SK-N-SH treated with all-trans-retinoic acid at 6 μM for 48 hours (cell line): ENCODE data around the gene DDX39A.
"Not testable (repeated sequence)": the region's sequence is repeated elsewhere in the genome, so short reads cannot be mapped to it uniquely, and the experiment has no call there.

Experiments used
- ATAC-seq: fragments of 200-7000 bp; cut with Tn5 transposase; 3 replicates; pipeline ENCODE4 v1.9.1; 2020; ENCODE audit warnings: mild to moderate bottlenecking, moderate library complexity
- ARNTL ChIP-seq: fragments of 450-650 bp; formaldehyde crosslinking; IDR thresholded peaks from 2 replicates; pipeline ENCODE4 v1.5.0; 2020; ENCODE audit warnings: low read depth, mild to moderate bottlenecking, moderate library complexity, borderline replicate concordance
- BACH2 ChIP-seq: fragments of 250-450 bp; sonication (Bioruptor Pico); IDR thresholded peaks from 2 replicates; pipeline ENCODE4 v1.9.0; 2021; ENCODE audit warnings: mild to moderate bottlenecking, borderline replicate concordance
- CREB5 ChIP-seq: fragments of 250-450 bp; sonication (Bioruptor Pico); IDR thresholded peaks from 2 replicates; pipeline ENCODE4 v1.5.1; 2020; ENCODE audit warnings: low read depth, mild to moderate bottlenecking, moderate library complexity
- CSDC2 ChIP-seq: fragments of 250-450 bp; sonication (Bioruptor Pico); IDR thresholded peaks from 2 replicates; pipeline ENCODE4 v1.5.0; 2020; ENCODE audit warnings: mild to moderate bottlenecking, moderate library complexity
- ESRRG ChIP-seq: fragments of 250-450 bp; sonication (Bioruptor Pico); IDR thresholded peaks from 2 replicates; pipeline ENCODE4 v1.6.1; 2021; ENCODE audit warnings: mild to moderate bottlenecking
- GLIS3 ChIP-seq: fragments of 250-450 bp; sonication (Bioruptor Pico); IDR thresholded peaks from 2 replicates; pipeline ENCODE4 v1.5.0; 2020; ENCODE audit warnings: mild to moderate bottlenecking, moderate library complexity
- ISL1 ChIP-seq: fragments of 250-450 bp; sonication (Bioruptor Pico); IDR thresholded peaks from 2 replicates; pipeline ENCODE4 v2.1.2; 2022; ENCODE audit warnings: mild to moderate bottlenecking, moderate library complexity
- OSR1 ChIP-seq: fragments of 250-450 bp; sonication (Bioruptor Pico); IDR thresholded peaks from 2 replicates; pipeline ENCODE4 v1.8.0; 2022; ENCODE audit warnings: moderate library complexity, mild to moderate bottlenecking, inconsistent platforms
- POU6F1 ChIP-seq: fragments of 250-450 bp; sonication (Bioruptor Pico); IDR thresholded peaks from 2 replicates; pipeline ENCODE4 v1.8.0; 2021; ENCODE audit warnings: low read depth, mild to moderate bottlenecking, moderate library complexity, borderline replicate concordance
- PPARA ChIP-seq: fragments of 250-450 bp; sonication (Bioruptor Pico); IDR thresholded peaks from 2 replicates; pipeline ENCODE4 v1.5.0; 2020; ENCODE audit warnings: mild to moderate bottlenecking, borderline replicate concordance
- RARB ChIP-seq: fragments of 250-450 bp; sonication (Bioruptor Pico); IDR thresholded peaks from 2 replicates; pipeline ENCODE4 v1.8.0; 2021; ENCODE audit warnings: mild to moderate bottlenecking, moderate library complexity
- SNAI2 ChIP-seq: fragments of 250-450 bp; sonication (Bioruptor Pico); IDR thresholded peaks from 2 replicates; pipeline ENCODE4 v1.5.0; 2020; ENCODE audit warnings: mild to moderate bottlenecking, moderate library complexity
- TCF4 ChIP-seq: fragments of 250-450 bp; sonication (Bioruptor Pico); IDR thresholded peaks from 2 replicates; pipeline ENCODE4 v1.8.0; 2021; ENCODE audit warnings: mild to moderate bottlenecking, moderate library complexity, borderline replicate concordance
- TOX ChIP-seq: fragments of 250-450 bp; sonication (Bioruptor Pico); IDR thresholded peaks from 2 replicates; pipeline ENCODE4 v1.8.0; 2021; ENCODE audit warnings: mild to moderate bottlenecking, moderate library complexity, borderline replicate concordance
- TSHZ2 ChIP-seq: fragments of 250-450 bp; sonication (Bioruptor Pico); IDR thresholded peaks from 2 replicates; pipeline ENCODE4 v1.5.0; 2020; ENCODE audit warnings: mild to moderate bottlenecking, moderate library complexity
- ZC3H10 ChIP-seq: fragments of 250-450 bp; sonication (Bioruptor Pico); IDR thresholded peaks from 2 replicates; pipeline ENCODE4 v1.5.1; 2021; ENCODE audit warnings: mild to moderate bottlenecking, moderate library complexity
- ZFP3 ChIP-seq: fragments of 250-450 bp; sonication (Bioruptor Pico); IDR thresholded peaks from 2 replicates; pipeline ENCODE4 v1.5.0; 2020; ENCODE audit warnings: mild to moderate bottlenecking, moderate library complexity
- ZFP30 ChIP-seq: fragments of 450-650 bp; formaldehyde crosslinking; IDR thresholded peaks from 2 replicates; pipeline ENCODE4 v1.5.0; 2022; ENCODE audit warnings: mild to moderate bottlenecking, moderate library complexity
- ZNF565 ChIP-seq: fragments of 450-650 bp; formaldehyde crosslinking; conservative IDR thresholded peaks from 2 replicates; pipeline ENCODE4 v1.5.0; 2020; ENCODE audit warnings: low read depth, mild to moderate bottlenecking, moderate library complexity
- ZNF70 ChIP-seq: fragments of 450-650 bp; formaldehyde crosslinking; IDR thresholded peaks from 2 replicates; pipeline ENCODE4 v1.5.0; 2020; ENCODE audit warnings: mild to moderate bottlenecking, moderate library complexity
- ZNF8 ChIP-seq: fragments of 450-650 bp; formaldehyde crosslinking; IDR thresholded peaks from 2 replicates; pipeline ENCODE4 v1.5.0; 2020; ENCODE audit warnings: mild to moderate bottlenecking, moderate library complexity
- TF ChIP-seq, protein P1 (sequence below): fragments of 250-450 bp; sonication (Bioruptor Pico); IDR thresholded peaks from 2 replicates; pipeline ENCODE4 v1.8.0; 2020; ENCODE audit warnings: mild to moderate bottlenecking, moderate library complexity, borderline replicate concordance

DDX39A gene

GRCh38 chr19:14405380-14405757 is 13.8 kb downstream of the DDX39A start:
- TF ChIP-seq TCF4 (CRISPR knock-in tag): no peak
- no peak for TF ChIP-seq TOX (CRISPR knock-in tag)
- TF ChIP-seq OSR1 (CRISPR knock-in tag): no peak
- TF ChIP-seq ISL1 (CRISPR knock-in tag): no peak
- ATAC-seq: no peak

DNA sequence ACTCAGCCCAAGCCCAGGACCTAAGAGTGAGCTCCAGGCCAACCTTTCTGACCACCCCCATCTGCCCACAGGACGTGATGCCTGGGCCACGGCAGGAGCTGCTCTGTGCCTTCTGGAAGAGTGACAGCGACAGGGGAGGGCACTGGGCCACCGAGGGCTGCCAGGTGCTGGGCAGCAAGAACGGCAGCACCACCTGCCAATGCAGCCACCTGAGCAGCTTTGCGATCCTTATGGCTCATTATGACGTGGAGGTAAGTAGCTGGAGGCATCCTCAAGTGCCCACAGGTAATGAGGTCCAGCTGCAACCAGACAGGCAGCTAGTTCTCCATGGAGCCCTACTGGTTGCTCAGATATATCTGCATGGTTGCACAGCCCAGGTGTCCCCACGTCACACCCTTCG is 14.8 kb downstream of the DDX39A start:
- ATAC-seq: no peak
- TF ChIP-seq POU6F1: no peak
- no peak for TF ChIP-seq PPARA (CRISPR knock-in tag)
- TF ChIP-seq ZFP3 (CRISPR knock-in tag): no peak
- TF ChIP-seq ESRRG (CRISPR knock-in tag): no peak
- TF ChIP-seq GLIS3 (CRISPR knock-in tag): no peak
- TF ChIP-seq ZFP30 (CRISPR knock-in tag): no peak
- TF ChIP-seq, protein P1, sequence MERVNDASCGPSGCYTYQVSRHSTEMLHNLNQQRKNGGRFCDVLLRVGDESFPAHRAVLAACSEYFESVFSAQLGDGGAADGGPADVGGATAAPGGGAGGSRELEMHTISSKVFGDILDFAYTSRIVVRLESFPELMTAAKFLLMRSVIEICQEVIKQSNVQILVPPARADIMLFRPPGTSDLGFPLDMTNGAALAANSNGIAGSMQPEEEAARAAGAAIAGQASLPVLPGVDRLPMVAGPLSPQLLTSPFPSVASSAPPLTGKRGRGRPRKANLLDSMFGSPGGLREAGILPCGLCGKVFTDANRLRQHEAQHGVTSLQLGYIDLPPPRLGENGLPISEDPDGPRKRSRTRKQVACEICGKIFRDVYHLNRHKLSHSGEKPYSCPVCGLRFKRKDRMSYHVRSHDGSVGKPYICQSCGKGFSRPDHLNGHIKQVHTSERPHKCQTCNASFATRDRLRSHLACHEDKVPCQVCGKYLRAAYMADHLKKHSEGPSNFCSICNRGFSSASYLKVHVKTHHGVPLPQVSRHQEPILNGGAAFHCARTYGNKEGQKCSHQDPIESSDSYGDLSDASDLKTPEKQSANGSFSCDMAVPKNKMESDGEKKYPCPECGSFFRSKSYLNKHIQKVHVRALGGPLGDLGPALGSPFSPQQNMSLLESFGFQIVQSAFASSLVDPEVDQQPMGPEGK (CRISPR knock-in tag): no peak
- no peak for TF ChIP-seq TOX (CRISPR knock-in tag)
- no peak for TF ChIP-seq TSHZ2 (CRISPR knock-in tag)
- TF ChIP-seq OSR1 (CRISPR knock-in tag): no peak
- no peak for TF ChIP-seq ZNF565
- TF ChIP-seq ZC3H10 (CRISPR knock-in tag): no peak
- no peak for TF ChIP-seq CREB5

DNA sequence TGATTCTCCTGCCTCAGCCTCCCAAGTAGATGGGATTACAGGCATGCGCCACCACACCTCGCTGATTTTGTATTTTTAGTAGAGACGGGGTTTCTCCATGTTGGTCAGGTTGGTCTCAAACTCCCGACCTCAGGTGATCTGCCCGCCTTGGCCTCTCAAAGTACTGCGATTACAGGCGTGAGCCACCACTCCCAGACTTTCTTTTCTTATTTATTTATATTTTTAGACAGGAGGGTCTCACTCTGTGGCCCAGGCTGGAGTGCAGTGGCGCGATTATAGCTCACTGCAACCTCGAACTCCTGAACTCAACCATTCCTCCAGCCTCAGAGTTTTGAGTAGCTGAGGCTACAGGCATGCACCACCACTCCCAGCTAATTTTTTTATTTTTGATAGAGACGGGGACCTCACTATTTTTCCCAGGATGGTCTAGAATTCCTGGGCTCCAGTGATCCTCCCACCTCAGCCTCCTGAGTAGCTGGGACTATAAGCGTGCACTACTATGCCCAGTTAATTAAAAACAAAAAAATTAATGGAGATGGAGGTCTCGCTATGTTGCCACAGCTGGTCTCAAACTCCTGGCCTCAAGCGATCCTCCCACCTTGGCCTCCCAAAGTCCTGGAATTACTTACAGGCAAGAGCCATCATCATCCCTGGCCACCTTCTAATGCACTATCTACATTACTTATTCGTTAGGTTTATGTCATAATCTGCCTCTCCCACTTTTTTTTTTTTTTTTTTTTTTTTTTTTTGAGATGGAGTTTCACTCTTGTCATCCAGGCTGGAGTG is 15.8 kb downstream of the DDX39A start:
- not testable (repeated sequence) for ATAC-seq

GRCh38 chr19:14402332-14403144 is 16.6 kb downstream of the DDX39A start:
- no peak for ATAC-seq
- TF ChIP-seq SNAI2 (CRISPR knock-in tag) (no peak), CSDC2 (CRISPR knock-in tag) (no peak), GLIS3 (CRISPR knock-in tag) (no peak), ZC3H10 (CRISPR knock-in tag) (no peak), ZNF8 (CRISPR knock-in tag) (no peak), BACH2 (no peak), TOX (CRISPR knock-in tag) (no peak), ZFP30 (CRISPR knock-in tag) (no peak), RARB (CRISPR knock-in tag) (no peak), CREB5 (no peak), ARNTL (CRISPR knock-in tag) (no peak), PPARA (CRISPR knock-in tag) (no peak), OSR1 (CRISPR knock-in tag) (no peak), ESRRG (CRISPR knock-in tag) (no peak), POU6F1 (no peak), ZNF70 (no peak)
